K562 (cell line): ENCODE data around the gene ZNF12. TPM values are rescaled to one million over a fixed set of nuclear protein-coding genes. Genes with fewer than 3 reads are reported as not detected.

Experiments used
- CBX1 ChIP-seq: sonication (generic); IDR thresholded peaks from 2 replicates; pipeline ENCODE4 v1.6.1; 2016; ENCODE audit warnings: antibody characterized with exemption, low read depth, mild to moderate bottlenecking
- CSDE1 ChIP-seq, 2 experiments: fragments of 450-650 bp; IDR thresholded peaks; 2 replicates each; pipeline ENCODE4 v1.6.1; 2016; ENCODE audit warnings: mild to moderate bottlenecking in 1 of 2
- EP400 ChIP-seq: fragments of 450-650 bp; IDR thresholded peaks from 2 replicates; pipeline ENCODE4 v1.6.1; 2017; ENCODE audit warnings: antibody characterized with exemption, mild to moderate bottlenecking, moderate library complexity
- KLF1 ChIP-seq: fragments of 450-650 bp; IDR thresholded peaks from 2 replicates; pipeline ENCODE4 v1.6.1; 2016; ENCODE audit warnings: missing genetic modification characterization, missing compliant biosample characterization
- NFATC3 ChIP-seq: fragments of 450-650 bp; IDR thresholded peaks from 2 replicates; pipeline ENCODE4 v1.6.1; 2017; ENCODE audit warnings: mild to moderate bottlenecking
- OTX1 ChIP-seq: fragments of 450-650 bp; formaldehyde crosslinking; IDR thresholded peaks from 2 replicates; pipeline ENCODE4 v1.4.0; 2022; ENCODE audit warnings: mild to moderate bottlenecking
- RAD51 ChIP-seq: fragments of 450-650 bp; IDR thresholded peaks from 2 replicates; pipeline ENCODE4 v1.7.1; 2016; ENCODE audit warnings: low read depth, mild to moderate bottlenecking, borderline replicate concordance
- RBBP5 ChIP-seq: fragments of 200-600 bp; sonication (generic); IDR thresholded peaks from 2 replicates; pipeline ENCODE4 v1.6.1; 2012; ENCODE audit warnings: borderline replicate concordance, mild to moderate bottlenecking, low read length, control low read depth, inconsistent platforms; ENCODE audit not compliant: insufficient read depth, poor library complexity, severe bottlenecking
- RFX7 ChIP-seq: fragments of 250-450 bp; sonication (Bioruptor Pico); IDR thresholded peaks from 2 replicates; pipeline ENCODE4 v1.5.1; 2021; ENCODE audit warnings: mild to moderate bottlenecking
- SPI1 ChIP-seq: IDR thresholded peaks from 2 replicates; pipeline ENCODE4 v1.6.1; 2011; ENCODE audit warnings: low read depth, low read length, control low read depth, borderline replicate concordance
- SREBF1 ChIP-seq: fragments of 150-350 bp; IDR thresholded peaks from 2 replicates; pipeline ENCODE4 v1.6.1; 2014; ENCODE audit warnings: antibody characterized with exemption, low read depth, low read length, borderline replicate concordance
- ZFPM2 ChIP-seq: fragments of 250-450 bp; sonication (Bioruptor Pico); IDR thresholded peaks from 2 replicates; pipeline ENCODE4 v1.5.1; 2022; ENCODE audit warnings: mild to moderate bottlenecking
- ZNF217 ChIP-seq: sonication (generic); formaldehyde crosslinking; IDR thresholded peaks from 2 replicates; pipeline ENCODE4 v1.8.0; 2022; ENCODE audit warnings: mild to moderate bottlenecking, missing genetic modification reagents
- ZNF589 ChIP-seq: fragments of 200-800 bp; sonication (Bioruptor generic); IDR thresholded peaks from 2 replicates; pipeline ENCODE4 v1.6.1; 2016; ENCODE audit warnings: low read depth, missing genetic modification characterization, missing compliant biosample characterization
- ZNF644 ChIP-seq: fragments of 200-800 bp; sonication (Bioruptor generic); IDR thresholded peaks from 2 replicates; pipeline ENCODE4 v1.6.1; 2016; ENCODE audit warnings: low read depth, missing genetic modification characterization, missing compliant biosample characterization
- ZNF707 ChIP-seq: fragments of 250-450 bp; sonication (Bioruptor Pico); conservative IDR thresholded peaks from 2 replicates; pipeline ENCODE4 v1.8.0; 2022; ENCODE audit warnings: inconsistent platforms, mild to moderate bottlenecking, moderate library complexity
- ZSCAN32 ChIP-seq: fragments of 450-650 bp; formaldehyde crosslinking; IDR thresholded peaks from 2 replicates; pipeline ENCODE4 v1.4.0; 2020; ENCODE audit warnings: mild to moderate bottlenecking, moderate library complexity
- polyA plus RNA-seq, 8 experiments: library from polyadenylated mRNA; depleted of rRNA in 4 of 8; stranded (reverse) in 5 of 8; unstranded in 3 of 8; fragments of >200 nt; fragmentation: Nextera tagmentation in 2 of 8; fragmentation: Illumina TruSeq in 1 of 8; extraction: Ambion mirVana in 2 of 8; extraction: Trizol in 1 of 8; gene quantifications; 2 replicates each; pipeline versions ENCODE4 v1.2.1 to v1.2.3, GENCODE V29; 2011 to 2014; ENCODE audit warnings: inconsistent platforms in 1 of 8, missing spikeins in 1 of 8
- total RNA-seq, 7 experiments: library from RNA; depleted of rRNA in 6 of 7; stranded (reverse); fragments of >200 nt in 6 of 7; fragmentation: Illumina TruSeq in 2 of 7; extraction: Trizol in 2 of 7; gene quantifications; 2 replicates each; pipeline versions ENCODE4 v1.2.1 to v1.2.3, GENCODE V29; 2011 to 2021; ENCODE audit warnings: low replicate concordance in 1 of 7
- TF ChIP-seq, protein P1 (sequence below): fragments of 450-650 bp; IDR thresholded peaks from 2 replicates; pipeline ENCODE4 v1.7.0; 2016; ENCODE audit warnings: borderline replicate concordance
- TF ChIP-seq, protein P2 (sequence below): fragments of 250-450 bp; sonication (Bioruptor Pico); IDR thresholded peaks from 2 replicates; pipeline ENCODE4 v1.9.0; 2021; ENCODE audit warnings: mild to moderate bottlenecking, inconsistent platforms
- TF ChIP-seq, protein P3 (sequence below): fragments of 450-650 bp; IDR thresholded peaks from 2 replicates; pipeline ENCODE4 v1.6.1; 2017; ENCODE audit warnings: antibody characterized with exemption

Gene ZNF12
- total and polyA plus RNA-seq, 9 of the 15 experiments (the other 6 are each of a cell fraction or from before 2014, with no cell fraction given) = 5.8 to 32.3 (median 18.9) TPM

DNA sequence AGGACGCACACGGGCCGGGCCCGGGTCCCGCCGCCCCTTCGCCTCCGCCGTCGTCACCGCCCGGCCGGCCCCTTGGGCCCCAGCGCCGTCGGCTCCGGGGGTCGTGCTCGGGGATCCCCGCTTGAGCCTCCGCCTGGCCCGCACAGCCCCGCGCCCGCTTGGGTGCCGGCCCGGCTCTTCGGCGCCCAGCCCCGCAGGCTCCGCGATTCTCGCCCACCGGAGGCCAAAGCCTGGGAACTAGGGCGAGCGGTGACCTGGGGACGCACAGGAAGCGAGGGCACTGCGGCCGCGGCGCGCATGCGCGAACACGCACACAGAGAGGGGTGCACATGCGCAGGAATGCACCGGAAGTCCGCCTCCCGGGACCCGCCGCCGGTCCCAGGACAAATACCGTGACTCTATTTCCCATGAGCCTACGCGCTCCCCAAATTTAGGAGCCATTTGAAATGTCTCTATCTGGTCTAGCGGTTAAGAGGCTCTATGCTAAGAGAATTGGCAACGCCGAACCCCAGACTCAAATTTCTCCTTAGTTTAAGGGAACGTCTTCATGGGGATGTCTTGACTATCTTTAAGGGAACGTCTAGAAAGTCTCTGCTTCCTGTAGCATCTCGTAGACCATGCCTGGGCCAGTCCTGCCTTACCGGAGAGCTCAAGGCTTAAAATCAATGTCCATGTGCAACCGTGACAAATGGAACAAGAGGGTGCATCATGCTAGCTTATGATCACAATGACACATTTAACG is at the start of gene ZNF12 (continued):
- no peak for TF ChIP-seq ZNF217 (CRISPR knock-in tag)
- no peak for TF ChIP-seq NFATC3
- no peak for TF ChIP-seq ZNF707 (CRISPR knock-in tag)
- no peak for TF ChIP-seq ZSCAN32 (CRISPR knock-in tag)
- TF ChIP-seq CBX1 = 0 out of 2 replicates have a peak, but pooled peaks have one; percentile 15
- TF ChIP-seq, protein P1, sequence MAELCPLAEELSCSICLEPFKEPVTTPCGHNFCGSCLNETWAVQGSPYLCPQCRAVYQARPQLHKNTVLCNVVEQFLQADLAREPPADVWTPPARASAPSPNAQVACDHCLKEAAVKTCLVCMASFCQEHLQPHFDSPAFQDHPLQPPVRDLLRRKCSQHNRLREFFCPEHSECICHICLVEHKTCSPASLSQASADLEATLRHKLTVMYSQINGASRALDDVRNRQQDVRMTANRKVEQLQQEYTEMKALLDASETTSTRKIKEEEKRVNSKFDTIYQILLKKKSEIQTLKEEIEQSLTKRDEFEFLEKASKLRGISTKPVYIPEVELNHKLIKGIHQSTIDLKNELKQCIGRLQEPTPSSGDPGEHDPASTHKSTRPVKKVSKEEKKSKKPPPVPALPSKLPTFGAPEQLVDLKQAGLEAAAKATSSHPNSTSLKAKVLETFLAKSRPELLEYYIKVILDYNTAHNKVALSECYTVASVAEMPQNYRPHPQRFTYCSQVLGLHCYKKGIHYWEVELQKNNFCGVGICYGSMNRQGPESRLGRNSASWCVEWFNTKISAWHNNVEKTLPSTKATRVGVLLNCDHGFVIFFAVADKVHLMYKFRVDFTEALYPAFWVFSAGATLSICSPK = no peak
- no peak for TF ChIP-seq RFX7 (CRISPR knock-in tag)
- peak; percentile 61 for TF ChIP-seq EP400
- TF ChIP-seq ZNF644 (tag) = no peak
- no peak for TF ChIP-seq SREBF1
- TF ChIP-seq RAD51 = no peak
- TF ChIP-seq ZNF589 (CRISPR knock-in tag) = no peak
- TF ChIP-seq SPI1 = no peak
- TF ChIP-seq, protein P2, sequence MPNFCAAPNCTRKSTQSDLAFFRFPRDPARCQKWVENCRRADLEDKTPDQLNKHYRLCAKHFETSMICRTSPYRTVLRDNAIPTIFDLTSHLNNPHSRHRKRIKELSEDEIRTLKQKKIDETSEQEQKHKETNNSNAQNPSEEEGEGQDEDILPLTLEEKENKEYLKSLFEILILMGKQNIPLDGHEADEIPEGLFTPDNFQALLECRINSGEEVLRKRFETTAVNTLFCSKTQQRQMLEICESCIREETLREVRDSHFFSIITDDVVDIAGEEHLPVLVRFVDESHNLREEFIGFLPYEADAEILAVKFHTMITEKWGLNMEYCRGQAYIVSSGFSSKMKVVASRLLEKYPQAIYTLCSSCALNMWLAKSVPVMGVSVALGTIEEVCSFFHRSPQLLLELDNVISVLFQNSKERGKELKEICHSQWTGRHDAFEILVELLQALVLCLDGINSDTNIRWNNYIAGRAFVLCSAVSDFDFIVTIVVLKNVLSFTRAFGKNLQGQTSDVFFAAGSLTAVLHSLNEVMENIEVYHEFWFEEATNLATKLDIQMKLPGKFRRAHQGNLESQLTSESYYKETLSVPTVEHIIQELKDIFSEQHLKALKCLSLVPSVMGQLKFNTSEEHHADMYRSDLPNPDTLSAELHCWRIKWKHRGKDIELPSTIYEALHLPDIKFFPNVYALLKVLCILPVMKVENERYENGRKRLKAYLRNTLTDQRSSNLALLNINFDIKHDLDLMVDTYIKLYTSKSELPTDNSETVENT (CRISPR knock-in tag) = peak; percentile 73; the same call in 1 of the 2 replicates
- TF ChIP-seq RBBP5 = peak; percentile 70
- TF ChIP-seq ZFPM2 (CRISPR knock-in tag) = no peak
- TF ChIP-seq KLF1 = no peak
- TF ChIP-seq CSDE1 (IDR thresholded peaks at IDR 0.05) = no peak
- TF ChIP-seq OTX1 (CRISPR knock-in tag) = no peak
- TF ChIP-seq, protein P3, sequence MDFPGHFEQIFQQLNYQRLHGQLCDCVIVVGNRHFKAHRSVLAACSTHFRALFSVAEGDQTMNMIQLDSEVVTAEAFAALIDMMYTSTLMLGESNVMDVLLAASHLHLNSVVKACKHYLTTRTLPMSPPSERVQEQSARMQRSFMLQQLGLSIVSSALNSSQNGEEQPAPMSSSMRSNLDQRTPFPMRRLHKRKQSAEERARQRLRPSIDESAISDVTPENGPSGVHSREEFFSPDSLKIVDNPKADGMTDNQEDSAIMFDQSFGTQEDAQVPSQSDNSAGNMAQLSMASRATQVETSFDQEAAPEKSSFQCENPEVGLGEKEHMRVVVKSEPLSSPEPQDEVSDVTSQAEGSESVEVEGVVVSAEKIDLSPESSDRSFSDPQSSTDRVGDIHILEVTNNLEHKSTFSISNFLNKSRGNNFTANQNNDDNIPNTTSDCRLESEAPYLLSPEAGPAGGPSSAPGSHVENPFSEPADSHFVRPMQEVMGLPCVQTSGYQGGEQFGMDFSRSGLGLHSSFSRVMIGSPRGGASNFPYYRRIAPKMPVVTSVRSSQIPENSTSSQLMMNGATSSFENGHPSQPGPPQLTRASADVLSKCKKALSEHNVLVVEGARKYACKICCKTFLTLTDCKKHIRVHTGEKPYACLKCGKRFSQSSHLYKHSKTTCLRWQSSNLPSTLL = no peak
